HG02981 (cell line): ENCODE results near the gene PRPSAP1.
"Not testable (repeated sequence)": the region's sequence is repeated elsewhere in the genome, so short reads cannot be mapped to it uniquely, and the experiment has no call there.

Source experiments
- ATAC-seq: cut with Tn5 transposase; IDR thresholded peaks from one replicate; pipeline ENCODE4 v1.9.1; 2021; ENCODE audit warnings: mild to moderate bottlenecking, moderate library complexity; ENCODE audit not compliant: unreplicated experiment

PRPSAP1 gene

DNA sequence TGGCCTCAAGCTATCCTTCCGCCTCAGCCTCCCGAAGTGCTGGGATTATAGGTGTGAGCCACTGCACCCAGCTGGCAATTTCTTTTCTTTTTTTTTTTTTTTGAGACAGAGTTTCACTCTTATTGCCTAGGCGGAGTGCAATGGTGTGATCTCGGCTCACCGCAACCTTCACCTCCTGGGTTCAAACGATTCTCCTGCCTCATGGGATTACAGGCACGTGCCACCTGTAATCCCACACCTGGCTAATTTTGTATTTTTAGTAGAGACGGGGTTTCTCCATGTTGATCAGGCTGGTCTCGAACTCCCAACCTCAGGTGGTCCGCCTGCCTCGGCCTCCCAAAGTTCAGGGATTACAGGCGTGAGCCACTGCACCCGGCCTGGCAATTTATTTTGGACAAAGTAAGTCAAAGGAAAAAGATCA is 86.1 kb downstream of the PRPSAP1 start:
- not testable (repeated sequence) for ATAC-seq

GRCh38 chr17:76267051-76267576 is 86.6 kb downstream of the PRPSAP1 start:
- ATAC-seq, result no peak

DNA sequence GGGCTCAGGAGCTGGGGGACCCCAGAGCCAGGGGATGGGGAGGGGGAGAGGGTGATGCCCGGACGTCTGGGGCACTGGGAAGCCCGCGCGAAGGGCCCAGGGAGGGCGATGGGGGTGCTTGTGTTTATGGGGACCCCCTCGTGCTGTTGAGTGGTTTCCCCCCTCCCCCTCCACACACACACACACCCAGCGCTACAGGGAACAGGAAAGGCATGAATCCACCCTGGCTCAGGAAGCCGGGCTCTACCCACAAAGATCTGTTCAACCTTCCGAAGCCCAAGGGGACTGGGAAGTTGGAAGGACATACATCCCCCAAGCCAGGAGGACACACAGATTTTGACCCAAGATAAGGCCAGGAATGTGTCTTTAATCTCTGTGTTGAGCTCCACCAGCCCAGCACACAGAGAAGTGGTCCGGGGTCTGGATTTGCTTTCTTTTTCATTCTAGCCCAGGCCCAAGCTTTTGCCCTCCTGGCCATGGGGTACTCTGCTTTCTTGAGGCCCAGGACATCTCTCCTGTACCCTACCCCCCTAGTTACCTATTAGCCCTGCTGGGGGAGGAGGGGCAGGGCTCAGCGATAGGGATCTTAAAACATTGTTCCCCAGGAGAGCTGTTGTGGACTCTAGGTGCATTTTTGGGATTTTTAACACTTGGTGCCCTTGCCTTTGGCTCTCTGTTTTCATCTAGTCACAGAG is 87.3 kb downstream of the PRPSAP1 start:
- ATAC-seq, result no peak

GRCh38 chr17:76265624-76266243 is 88.0 kb downstream of the PRPSAP1 start:
- no peak for ATAC-seq

DNA sequence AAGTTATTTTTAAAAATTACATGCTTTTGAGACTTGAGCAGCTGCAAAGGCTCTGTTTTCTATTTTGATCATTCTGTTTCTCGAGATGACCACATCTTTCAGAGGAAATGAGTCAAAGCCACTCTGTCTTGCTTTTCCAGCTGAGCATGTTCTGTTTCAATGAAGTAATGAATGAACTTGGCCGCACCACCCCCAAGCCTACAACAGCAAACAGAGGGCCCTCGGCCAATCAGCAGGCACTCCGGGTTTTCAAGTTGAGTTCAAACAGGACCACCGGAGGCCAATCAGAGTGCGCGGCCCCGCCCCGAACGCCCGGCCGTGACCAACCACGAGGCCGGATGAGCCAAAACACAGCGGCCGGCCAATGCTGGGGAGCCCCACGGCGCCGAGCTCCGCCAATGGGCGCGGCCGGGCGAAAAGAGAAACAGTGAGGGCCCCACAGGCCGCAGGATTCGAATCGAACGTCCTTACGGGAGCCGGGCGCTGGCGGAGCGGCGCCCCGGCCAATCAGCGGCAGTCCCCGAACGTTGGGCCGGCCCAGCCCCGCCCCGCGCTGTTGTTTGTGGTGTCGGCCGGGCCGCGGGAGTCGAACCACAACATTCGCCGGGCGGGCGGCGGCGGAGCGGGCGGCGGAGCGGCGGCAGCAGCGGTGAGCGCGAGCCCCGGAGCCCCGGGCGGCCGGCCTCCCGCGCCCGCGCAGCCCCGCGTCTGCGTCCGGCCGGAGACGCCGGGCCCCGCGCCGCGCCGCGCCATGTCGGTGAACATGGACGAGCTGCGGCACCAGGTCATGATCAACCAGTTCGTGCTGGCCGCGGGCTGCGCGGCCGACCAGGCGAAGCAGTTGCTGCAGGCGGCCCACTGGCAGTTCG is 88.7 kb downstream of the PRPSAP1 start, which contains the start of gene UBALD2:
Gene UBALD2 (plus strand): TSS at position 594 of the 869 bp plus-strand sequence. CDS start 158 bp downstream, at position 752.
- peak; percentile 66 for ATAC-seq

DNA sequence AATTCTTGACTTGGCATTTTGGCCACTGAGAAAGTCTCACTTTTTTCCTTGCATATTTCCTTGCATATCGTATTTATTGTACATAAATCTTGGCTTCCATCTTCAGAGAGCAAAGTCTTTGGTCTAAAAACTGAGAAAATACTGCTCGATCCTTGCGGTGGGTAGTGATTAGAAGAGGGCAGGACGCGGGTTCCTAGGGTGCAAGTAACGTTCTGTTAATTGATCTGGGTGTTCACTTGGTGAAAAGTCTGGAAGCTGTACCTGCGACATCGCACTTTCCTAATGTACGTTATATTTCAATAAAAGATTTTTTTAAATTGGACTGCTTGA is 89.3 kb downstream of the PRPSAP1 start:
- ATAC-seq, result no peak

DNA sequence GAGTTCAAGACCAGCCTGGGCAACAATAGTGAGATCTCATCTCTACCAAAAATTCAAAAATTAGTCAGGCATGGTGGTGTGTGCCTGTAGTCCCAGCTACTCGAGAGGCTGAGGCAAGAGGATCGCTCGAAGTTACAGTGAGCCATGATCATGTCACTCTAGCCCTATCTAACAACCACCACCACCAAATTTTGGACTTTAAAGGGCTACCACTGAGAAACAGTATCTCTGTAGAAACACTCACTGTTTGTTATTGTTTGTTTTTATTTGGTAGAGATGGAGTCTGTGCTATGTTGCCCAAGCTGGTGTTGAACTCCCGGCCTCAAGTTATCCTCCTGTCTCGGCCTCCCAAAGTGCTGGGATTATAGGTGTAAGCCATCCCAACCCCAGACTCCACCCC is 89.8 kb downstream of the PRPSAP1 start:
- ATAC-seq, result no peak

GRCh38 chr17:76262732-76263344 is 90.9 kb downstream of the PRPSAP1 start:
- no peak for ATAC-seq

- ATAC-seq, result no peak
Measured at GRCh38 chr17:76261421-76262215, 92.1 kb downstream of the PRPSAP1 start.

DNA sequence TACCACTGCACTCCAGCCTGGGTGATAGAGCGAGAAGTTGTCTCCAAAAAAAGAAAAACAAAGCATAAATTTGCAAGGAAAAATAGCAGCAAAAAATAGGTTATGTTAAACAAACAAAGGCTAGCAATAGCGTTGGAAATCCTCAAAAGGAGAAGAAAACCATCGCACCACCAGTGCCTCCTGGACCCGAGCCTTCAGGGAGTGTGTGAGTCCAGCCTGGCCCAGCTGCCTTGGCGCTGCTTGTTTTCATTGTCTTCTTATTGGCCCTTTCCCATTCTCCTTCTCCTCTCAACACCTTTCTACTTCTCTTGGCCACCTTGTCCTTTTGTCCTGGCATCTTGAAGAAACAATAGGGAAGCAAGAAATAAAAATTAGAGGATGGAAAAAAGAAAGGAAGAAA is 93.0 kb downstream of the PRPSAP1 start:
- no peak for ATAC-seq

DNA sequence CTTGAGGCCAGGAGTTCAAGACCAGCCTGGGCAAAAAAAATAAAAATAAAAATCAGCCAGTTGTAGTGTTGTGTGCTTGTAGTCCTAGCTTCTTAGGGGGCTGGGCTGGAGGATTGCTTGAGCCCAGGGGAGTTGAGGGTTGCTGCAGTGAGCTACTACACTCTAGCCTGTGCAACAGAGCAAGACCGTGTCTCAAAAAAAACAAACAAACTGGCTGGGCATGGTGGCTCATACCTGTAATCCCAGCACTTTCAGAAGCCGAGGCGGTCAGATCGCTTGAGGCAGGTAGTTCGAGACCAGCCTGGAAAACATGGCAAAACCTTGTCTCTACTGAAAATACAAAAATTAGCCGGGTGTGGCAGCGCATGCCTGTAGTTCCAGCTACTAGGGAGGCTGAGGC is 93.5 kb downstream of the PRPSAP1 start:
- ATAC-seq, result no peak
